SK-N-SH (cell line): ENCODE data around the gene ELK1. TPM values are rescaled to one million over a fixed set of nuclear protein-coding genes. Genes with fewer than 3 reads are reported as not detected.

Experiments used
- CTCF ChIA-PET: fragments of 300-600, 350-600 bp; formaldehyde crosslinking; extraction: SDS; loops from one replicate; lab custom pipeline; 2021; lab: Yijun Ruan, JAX
- POLR2A ChIA-PET: fragments of 350-600 bp; sonication (Branson Sonifier 250); formaldehyde crosslinking; extraction: SDS; loops from one replicate; lab custom pipeline; 2020; ENCODE audit warnings: antibody characterized with exemption, inconsistent platforms; lab: Yijun Ruan, JAX
- DNase-seq: peaks from one replicate; pipeline ENCODE4 v3.0.0; 2012
- H2AFZ ChIP-seq: fragments of 200-600 bp; sonication (generic); 2 replicates; pipeline ENCODE4 v1.8.1; 2016; ENCODE audit warnings: antibody characterized with exemption, mild to moderate bottlenecking, low read depth
- H3F3A ChIP-seq: fragments of 200-600 bp; sonication (generic); replicated peaks from 2 replicates; pipeline ENCODE3; 2016; ENCODE audit warnings: antibody characterized with exemption, mild to moderate bottlenecking; ENCODE audit not compliant: insufficient read depth
- H3K27ac ChIP-seq, 2 experiments: fragments of 200-500 bp in 1 of 2; fragments of 200-600 bp in 1 of 2; sonication (Bioruptor generic) in 1 of 2; sonication (generic), shearing (Covaris generic) in 1 of 2; 2 replicates each; pipeline versions ENCODE4 v1.5.1 to v1.6.1; 2014 to 2016; ENCODE audit warnings: low read depth in 2 of 2, inconsistent platforms in 1 of 2, low read length in 1 of 2, mild to moderate bottlenecking in 1 of 2, mixed read lengths in 1 of 2
- H3K27me3 ChIP-seq: fragments of 200-600 bp; sonication (generic), shearing (Covaris generic); 2 replicates; pipeline ENCODE4 v1.6.1; 2016; ENCODE audit warnings: mixed run types; ENCODE audit not compliant: insufficient read depth
- H3K36me3 ChIP-seq, 2 experiments: fragments of 200-500 bp in 1 of 2; fragments of 200-600 bp in 1 of 2; sonication (Bioruptor generic) in 1 of 2; sonication (generic) in 1 of 2; replicated peaks in 1 of 2; 2 replicates each; pipeline versions ENCODE3 to v1.5.1; 2014 to 2016; ENCODE audit warnings: low read length in 1 of 2, mild to moderate bottlenecking in 1 of 2; ENCODE audit not compliant: insufficient read depth in 2 of 2, control insufficient read depth in 1 of 2
- H3K4me1 ChIP-seq, 2 experiments: fragments of 200-500 bp in 1 of 2; fragments of 200-600 bp in 1 of 2; sonication (Bioruptor generic) in 1 of 2; sonication (generic), shearing (Covaris generic) in 1 of 2; 2 replicates each; pipeline versions ENCODE4 v1.5.1 to v1.6.1; 2014 to 2016; ENCODE audit warnings: low read depth in 1 of 2, low read length in 1 of 2, mixed run types in 1 of 2; ENCODE audit not compliant: insufficient read depth in 2 of 2, control insufficient read depth in 1 of 2
- H3K4me2 ChIP-seq: fragments of 200-600 bp; sonication (generic), shearing (Covaris generic); 2 replicates; pipeline ENCODE4 v1.6.1; 2017; ENCODE audit warnings: mixed run types
- H3K4me3 ChIP-seq, 2 experiments: fragments of 200-500 bp in 1 of 2; fragments of 200-600 bp in 1 of 2; sonication (Bioruptor generic) in 1 of 2; sonication (generic), shearing (Covaris generic) in 1 of 2; 2 replicates each; pipeline versions ENCODE4 v1.5.1 to v1.8.1; 2014 to 2016; ENCODE audit warnings: low read depth in 2 of 2, inconsistent platforms in 1 of 2, low read length in 1 of 2, mild to moderate bottlenecking in 1 of 2, mixed read lengths in 1 of 2, moderate library complexity in 1 of 2
- H3K79me2 ChIP-seq: fragments of 200-600 bp; sonication (generic); 2 replicates; pipeline ENCODE4 v1.8.1; 2017; ENCODE audit warnings: mild to moderate bottlenecking; ENCODE audit not compliant: insufficient read depth
- H3K9ac ChIP-seq: fragments of 200-600 bp; sonication (generic); 2 replicates; pipeline ENCODE4 v1.6.1; 2017; ENCODE audit warnings: mixed run types
- H3K9me2 ChIP-seq: fragments of 200-600 bp; sonication (generic); 2 replicates; pipeline ENCODE4 v1.6.1; 2017; ENCODE audit warnings: mixed run types
- H3K9me3 ChIP-seq: fragments of 200-600 bp; sonication (generic); 2 replicates; pipeline ENCODE4 v1.6.1; 2017; ENCODE audit warnings: mixed run types, mild to moderate bottlenecking, moderate library complexity
- H4K20me1 ChIP-seq: fragments of 200-600 bp; sonication (generic); 2 replicates; pipeline ENCODE4 v1.6.1; 2017; ENCODE audit warnings: mild to moderate bottlenecking, mixed run types; ENCODE audit not compliant: insufficient read depth
- ELF1 ChIP-seq: IDR thresholded peaks from 2 replicates; pipeline ENCODE4 v1.4.0; 2012
- FOXJ3 ChIP-seq: sonication (generic); formaldehyde crosslinking; IDR thresholded peaks from 2 replicates; pipeline ENCODE4 v1.5.1; 2020; ENCODE audit warnings: mild to moderate bottlenecking, missing genetic modification reagents
- MAX ChIP-seq: IDR thresholded peaks from 2 replicates; pipeline ENCODE4 v1.4.0; 2012; ENCODE audit warnings: low read depth
- MEF2A ChIP-seq: IDR thresholded peaks from 2 replicates; pipeline ENCODE4 v1.4.0; 2012; ENCODE audit warnings: low read depth, borderline replicate concordance
- NFIC ChIP-seq: IDR thresholded peaks from 2 replicates; pipeline ENCODE4 v1.4.0; 2012; ENCODE audit warnings: borderline replicate concordance
- NRF1 ChIP-seq: IDR thresholded peaks from 2 replicates; pipeline ENCODE4 v1.6.1; 2012; ENCODE audit warnings: low read depth, mild to moderate bottlenecking, low read length
- RFX5 ChIP-seq: IDR thresholded peaks from 2 replicates; pipeline ENCODE4 v1.6.1; 2012; ENCODE audit warnings: mild to moderate bottlenecking, improper control_type of control experiment, low read length
- RXRA ChIP-seq: IDR thresholded peaks from 2 replicates; pipeline ENCODE4 v1.4.0; 2012; ENCODE audit warnings: low read depth, mild to moderate bottlenecking, borderline replicate concordance
- SIN3A ChIP-seq: IDR thresholded peaks from 2 replicates; pipeline ENCODE4 v1.6.1; 2012; ENCODE audit warnings: low read depth, mild to moderate bottlenecking, low read length, moderate library complexity, borderline replicate concordance
- SMC3 ChIP-seq: IDR thresholded peaks from 2 replicates; pipeline ENCODE4 v1.6.1; 2012; ENCODE audit warnings: low read depth, low read length, improper control_type of control experiment
- TAF1 ChIP-seq: IDR thresholded peaks from 2 replicates; pipeline ENCODE4 v1.6.1; 2012; ENCODE audit warnings: low read depth, mild to moderate bottlenecking, low read length, moderate library complexity, borderline replicate concordance
- TEAD4 ChIP-seq: IDR thresholded peaks from 2 replicates; pipeline ENCODE4 v1.4.0; 2012; ENCODE audit warnings: mild to moderate bottlenecking, borderline replicate concordance; ENCODE audit not compliant: insufficient read depth
- USF1 ChIP-seq: IDR thresholded peaks from 2 replicates; pipeline ENCODE4 v1.4.0; 2012; ENCODE audit warnings: low read depth, borderline replicate concordance
- YY1 ChIP-seq: IDR thresholded peaks from 2 replicates; pipeline ENCODE4 v1.4.0; 2012; ENCODE audit warnings: low read depth, mild to moderate bottlenecking
- ZBTB33 ChIP-seq: IDR thresholded peaks from 2 replicates; pipeline ENCODE4 v1.4.0; 2012; ENCODE audit warnings: low read depth, borderline replicate concordance
- WGBS: methylation state at CpG from one replicate; pipeline ENCODE4 v1.1.6; 2017; ENCODE audit warnings: low lambda C conversion rate; 5-methylcytosine and 5-hydroxymethylcytosine counted together
- polyA plus RNA-seq, 3 experiments: library from polyadenylated mRNA; depleted of rRNA; stranded (reverse); fragments of >200 nt; gene quantifications; 2 replicates each; pipeline ENCODE4 v1.2.3, GENCODE V29; 2012

ELK1 gene
- polyA plus RNA-seq, 1 of the 3 experiments (the other 2 are of a cell fraction) = 14.6 TPM

- no peaks in the 10 kb centered on the region for H3K9me3 ChIP-seq
- no peak overlapping the region for H3K27ac ChIP-seq
- no peaks in the 10 kb centered on the region for H3F3A ChIP-seq
- DNase-seq = no peak
- H3K4me2 ChIP-seq = no peak overlapping the region
- ChIA-PET CTCF (no interaction called here), POLR2A (interaction anchor here (1.8 kb wide), 1 partner anchor 28 kb away, joined by 5 read pairs; the partner anchor contains the start of gene TIMP1)
- H3K9me2 ChIP-seq = no peaks in the 10 kb centered on the region
- TF ChIP-seq ZBTB33 (no peak), TAF1 (no peak), SMC3 (no peak), TEAD4 (no peak), MEF2A (no peak), RFX5 (no peak), USF1 (no peak), FOXJ3 (CRISPR knock-in tag) (no peak), NFIC (no peak)
- no peak overlapping the region for H3K9ac ChIP-seq
- H3K36me3 ChIP-seq = no peaks in the 10 kb centered on the region
- no peaks in the 10 kb centered on the region; the same call in 1 of the 2 replicates for H3K27me3 ChIP-seq
- no peaks in the 10 kb centered on the region for H4K20me1 ChIP-seq
- 29% methylated on average over 4 of the region's 4 CpGs for WGBS
- H3K79me2 ChIP-seq = no peaks in the 10 kb centered on the region
- no peaks in the 10 kb centered on the region for H3K4me1 ChIP-seq
- H2AFZ ChIP-seq = no peak overlapping the region
- H3K4me3 ChIP-seq = no peak overlapping the region
Observed at GRCh38 chrX:47610511-47610910, 39.9 kb downstream of the ELK1 start.

GRCh38 chrX:47608130-47608810, 42.1 kb downstream of the ELK1 start:
- ChIA-PET POLR2A (no interaction called here), CTCF (no interaction called here)
- H4K20me1 ChIP-seq = no peaks in the 10 kb centered on the region

More at GRCh38 chrX:47608130-47608810, 42.1 kb downstream of the ELK1 start:
- Histone ChIP-seq H3K4me3 (no peak overlapping the region), H2AFZ (no peak overlapping the region), H3K27me3 (no peaks in the 10 kb centered on the region; the same call in 1 of the 2 replicates), H3K4me2 (no peak overlapping the region), H3K4me1 (no peaks in the 10 kb centered on the region), H3K9me3 (no peaks in the 10 kb centered on the region), H3K27ac (no peak overlapping the region), H3F3A (no peaks in the 10 kb centered on the region), H3K36me3 (no peaks in the 10 kb centered on the region), H3K9me2 (no peaks in the 10 kb centered on the region), H3K79me2 (no peaks in the 10 kb centered on the region), H3K9ac (no peak overlapping the region)
- no peak for DNase-seq
- TF ChIP-seq ELF1 (no peak), NRF1 (no peak), SIN3A (no peak), TEAD4 (no peak), RXRA (no peak), MAX (no peak), YY1 (no peak)
- WGBS = 25% methylated on average over 8 of the region's 9 CpGs
